ENCODE measurements around the gene PTPRG.

DNA sequence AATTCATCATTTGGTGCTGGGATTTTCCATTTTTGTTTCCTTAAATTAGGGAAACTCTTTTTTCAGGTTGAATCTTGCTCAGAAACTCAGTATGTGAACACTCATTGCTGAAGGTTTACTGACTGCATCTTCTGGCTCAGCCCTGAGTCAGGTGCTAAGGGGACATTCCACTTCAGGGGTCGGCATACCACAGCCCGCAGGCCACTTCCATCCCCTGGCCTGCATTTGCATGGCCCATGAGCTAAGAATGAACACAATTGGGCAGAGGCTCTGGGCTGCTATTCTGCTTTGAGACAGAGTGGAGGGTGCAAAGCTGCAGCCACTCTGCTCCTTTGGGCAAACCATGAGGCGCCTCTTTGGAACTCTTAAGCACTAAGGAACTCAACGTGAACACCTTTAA lies 647.0 kb downstream of the PTPRG start:
- TF ChIP-seq, protein P1, sequence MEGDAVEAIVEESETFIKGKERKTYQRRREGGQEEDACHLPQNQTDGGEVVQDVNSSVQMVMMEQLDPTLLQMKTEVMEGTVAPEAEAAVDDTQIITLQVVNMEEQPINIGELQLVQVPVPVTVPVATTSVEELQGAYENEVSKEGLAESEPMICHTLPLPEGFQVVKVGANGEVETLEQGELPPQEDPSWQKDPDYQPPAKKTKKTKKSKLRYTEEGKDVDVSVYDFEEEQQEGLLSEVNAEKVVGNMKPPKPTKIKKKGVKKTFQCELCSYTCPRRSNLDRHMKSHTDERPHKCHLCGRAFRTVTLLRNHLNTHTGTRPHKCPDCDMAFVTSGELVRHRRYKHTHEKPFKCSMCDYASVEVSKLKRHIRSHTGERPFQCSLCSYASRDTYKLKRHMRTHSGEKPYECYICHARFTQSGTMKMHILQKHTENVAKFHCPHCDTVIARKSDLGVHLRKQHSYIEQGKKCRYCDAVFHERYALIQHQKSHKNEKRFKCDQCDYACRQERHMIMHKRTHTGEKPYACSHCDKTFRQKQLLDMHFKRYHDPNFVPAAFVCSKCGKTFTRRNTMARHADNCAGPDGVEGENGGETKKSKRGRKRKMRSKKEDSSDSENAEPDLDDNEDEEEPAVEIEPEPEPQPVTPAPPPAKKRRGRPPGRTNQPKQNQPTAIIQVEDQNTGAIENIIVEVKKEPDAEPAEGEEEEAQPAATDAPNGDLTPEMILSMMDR (conservative IDR thresholded peaks at IDR 0.05 in 1 of 2, IDR thresholded peaks at IDR 0.05 in 1 of 2; ENCODE audit: low read depth in 1 of 2, low read length in 2 of 2) = no peak
- no peak for TF ChIP-seq EZH2 (IDR thresholded peaks at IDR 0.05; ENCODE audit: low read length, missing control alignments)
